Measurements from ENCODE around the gene TAF13.
"Not testable (repeated sequence)": the region's sequence is repeated elsewhere in the genome, so short reads cannot be mapped to it uniquely, and the experiment has no call there.

The TAF13 gene

GRCh38 chr1:109045595-109045994, 30.2 kb downstream of the TAF13 start:
- no peak for DNase-seq

- peak; percentile 96 for DNase-seq
Observed at GRCh38 chr1:109041621-109042468, 34.0 kb downstream of the TAF13 start, which contains the start of gene WDR47. WDR47 (minus strand) TSS chr1:109042102; CDS start chr1:109023512, 18,590 bp downstream.

- DNase-seq: peak; percentile 29
Observed at GRCh38 chr1:109040989-109041620, 34.7 kb downstream of the TAF13 start.

GRCh38 chr1:109040627-109040988, 35.2 kb downstream of the TAF13 start:
- no peak for DNase-seq

DNA sequence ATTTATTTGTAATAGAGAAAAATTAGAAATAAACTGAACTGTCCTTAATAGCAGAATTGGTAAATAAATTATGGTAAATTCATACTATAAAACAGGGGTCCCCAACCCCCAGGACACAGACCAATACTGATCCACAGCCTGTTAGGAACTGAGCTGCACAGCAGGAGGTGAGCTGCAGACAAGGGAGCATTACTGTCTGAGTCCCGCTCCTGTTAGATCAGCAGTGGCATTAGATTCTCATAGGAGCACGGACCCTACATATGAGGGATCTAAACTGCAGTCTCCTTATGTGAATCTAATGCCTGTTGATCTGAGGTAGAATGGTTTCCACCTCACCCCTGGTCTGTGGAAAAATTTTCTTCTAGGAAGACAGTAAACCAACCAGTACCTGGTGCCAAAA, 41.4 kb downstream of the TAF13 start:
- DNase-seq: no peak

- DNase-seq: not testable (repeated sequence)
Observed at GRCh38 chr1:109029493-109029892, 46.3 kb downstream of the TAF13 start.

DNA sequence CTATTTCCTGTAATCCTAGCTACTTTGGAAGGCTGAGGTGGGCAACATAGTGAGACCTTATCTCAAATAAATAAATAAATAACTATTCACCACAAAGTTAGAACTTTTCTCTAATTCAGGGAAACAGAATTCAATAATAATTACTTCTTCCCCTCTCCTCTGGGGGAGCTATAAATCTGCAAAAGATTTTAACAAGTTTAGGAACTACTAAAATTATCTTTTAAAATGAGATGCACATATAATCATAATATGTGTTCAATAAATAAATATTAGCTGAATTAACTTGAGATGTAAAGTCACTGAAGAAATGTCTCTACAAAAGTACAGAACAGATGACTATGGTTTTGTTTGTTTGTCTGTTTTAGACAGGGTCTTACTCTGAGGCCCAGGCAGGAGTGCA, 48.0 kb downstream of the TAF13 start:
- no peak for DNase-seq

- no peak for DNase-seq
Observed at GRCh38 chr1:109025694-109026093, 50.1 kb downstream of the TAF13 start.

DNA sequence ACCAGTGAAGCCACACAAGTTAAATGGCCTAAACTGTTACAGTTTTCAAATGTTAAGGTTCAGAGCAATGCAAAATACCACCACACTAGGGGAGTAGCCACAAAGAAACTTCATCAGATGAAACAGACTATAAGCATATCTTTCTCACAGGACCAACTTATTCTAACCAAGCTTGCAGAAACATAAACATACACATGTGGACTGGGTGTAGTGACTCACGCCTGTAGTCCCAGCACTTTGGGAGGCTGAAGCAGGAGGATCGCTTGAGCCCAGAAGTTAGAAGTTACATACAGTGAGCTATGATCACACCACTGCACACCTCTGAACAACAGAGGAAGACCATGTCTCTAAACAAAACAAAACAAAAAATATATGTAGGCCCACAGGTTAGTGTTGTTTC, 51.2 kb downstream of the TAF13 start:
- DNase-seq: no peak

- no peak for DNase-seq
Observed at GRCh38 chr1:109020693-109021257, 55.0 kb downstream of the TAF13 start.

- DNase-seq: not testable (repeated sequence)
Observed at GRCh38 chr1:109017719-109018118, 58.1 kb downstream of the TAF13 start.

DNA sequence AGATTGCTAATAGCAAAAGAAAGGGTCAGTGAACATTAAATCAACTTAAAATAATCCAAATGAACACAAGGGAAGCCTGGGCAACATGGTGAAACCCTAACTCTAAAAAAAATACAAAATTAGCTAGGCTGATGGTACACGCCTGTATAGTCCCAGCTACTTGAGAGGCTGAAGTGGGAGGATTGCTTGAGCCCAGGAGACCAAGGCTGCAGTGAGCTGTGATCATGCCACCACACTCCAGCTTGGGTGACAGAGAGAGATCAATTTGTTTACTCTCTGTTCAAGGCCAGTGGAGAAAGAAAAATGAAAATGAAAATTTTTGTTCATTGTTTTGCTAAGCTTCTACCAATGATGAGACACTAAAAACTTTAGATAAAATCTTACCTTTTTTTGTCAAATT, 58.7 kb downstream of the TAF13 start:
- no peak for DNase-seq
